Measurements from ENCODE around the gene KBTBD4. TPM values are rescaled to one million over a fixed set of nuclear protein-coding genes. Genes with fewer than 3 reads are reported as not detected.

KBTBD4 gene
- total RNA-seq, 3 donors from 2014 or later (not counting 1 experiment from before 2014, with no cell fraction given), result 17.7 to 24.1 (median 20.9) TPM

DNA sequence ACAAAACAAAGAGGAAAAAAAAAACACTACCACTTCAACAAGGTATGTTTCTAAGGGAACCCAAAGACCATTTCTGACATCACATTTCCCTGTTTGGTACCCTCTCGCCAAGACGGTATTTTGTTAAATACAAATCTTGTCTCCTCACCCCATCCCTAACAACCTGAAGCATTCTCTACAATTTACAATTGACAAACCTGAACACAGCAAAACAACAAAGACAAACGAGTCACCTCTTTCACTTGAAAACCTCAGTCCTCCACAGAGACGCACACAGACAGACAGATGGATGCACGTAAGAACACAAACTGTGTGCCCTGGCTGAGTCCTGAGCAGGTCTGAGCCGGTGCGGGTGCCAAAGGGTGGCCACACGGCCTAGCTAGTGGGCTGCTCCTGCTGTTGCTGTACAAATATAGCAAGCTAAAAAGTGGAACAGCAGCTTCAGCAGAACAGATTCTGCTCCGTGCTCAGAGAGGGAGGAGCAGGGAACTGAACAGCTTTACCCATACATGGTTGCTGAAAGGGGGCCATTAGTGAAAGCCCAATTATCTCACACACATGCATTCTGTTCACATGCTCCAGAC is 54.4 kb downstream of the KBTBD4 start:
- H3K4me1 ChIP-seq (ENCODE audit: control insufficient read depth, insufficient read depth, low read length), result peaks cover 21% of the 10 kb centered on the region
- H3K4me3 Mint-ChIP-seq, result peak overlapping the region; percentile 58
- no peak overlapping the region for H3K4me3 ChIP-seq (ENCODE audit: low read length)
- DNase-seq (peak in 1 of 2 donors; percentile 56), ATAC-seq (peak; percentile 14 to 50 (median 40))
- H3K36me3 Mint-ChIP-seq, result no peaks in the 10 kb centered on the region
- no peaks in the 10 kb centered on the region for H3K27me3 Mint-ChIP-seq (ENCODE audit: low read depth in 2 of 2)
- peaks cover 44 to 55% of the 10 kb centered on the region in 2 donors for H3K4me1 Mint-ChIP-seq
- H3K9me3 Mint-ChIP-seq, result no peaks in the 10 kb centered on the region
- H3K27ac Mint-ChIP-seq, result peak overlapping the region; percentile 89 to 93
- H3K36me3 ChIP-seq (ENCODE audit: control insufficient read depth, insufficient read depth, low read length), result peaks cover 3% of the 10 kb centered on the region
- peak overlapping the region; percentile 42 for H3K27ac ChIP-seq (ENCODE audit: low read length)
- 49% methylated on average over 9 of the region's 9 CpGs for WGBS (ENCODE audit: insufficient coverage)
- intact Hi-C loops (cut with micrococcal nuclease), result no loop called here
- TF ChIP-seq CTCF (IDR thresholded peaks at IDR 0.05), result no peak
- no peaks in the 10 kb centered on the region for H3K27me3 ChIP-seq (ENCODE audit: control insufficient read depth, insufficient read depth, low read length)
- H3K9me3 ChIP-seq (ENCODE audit: control insufficient read depth, insufficient read depth, low read length), result no peaks in the 10 kb centered on the region

DNA sequence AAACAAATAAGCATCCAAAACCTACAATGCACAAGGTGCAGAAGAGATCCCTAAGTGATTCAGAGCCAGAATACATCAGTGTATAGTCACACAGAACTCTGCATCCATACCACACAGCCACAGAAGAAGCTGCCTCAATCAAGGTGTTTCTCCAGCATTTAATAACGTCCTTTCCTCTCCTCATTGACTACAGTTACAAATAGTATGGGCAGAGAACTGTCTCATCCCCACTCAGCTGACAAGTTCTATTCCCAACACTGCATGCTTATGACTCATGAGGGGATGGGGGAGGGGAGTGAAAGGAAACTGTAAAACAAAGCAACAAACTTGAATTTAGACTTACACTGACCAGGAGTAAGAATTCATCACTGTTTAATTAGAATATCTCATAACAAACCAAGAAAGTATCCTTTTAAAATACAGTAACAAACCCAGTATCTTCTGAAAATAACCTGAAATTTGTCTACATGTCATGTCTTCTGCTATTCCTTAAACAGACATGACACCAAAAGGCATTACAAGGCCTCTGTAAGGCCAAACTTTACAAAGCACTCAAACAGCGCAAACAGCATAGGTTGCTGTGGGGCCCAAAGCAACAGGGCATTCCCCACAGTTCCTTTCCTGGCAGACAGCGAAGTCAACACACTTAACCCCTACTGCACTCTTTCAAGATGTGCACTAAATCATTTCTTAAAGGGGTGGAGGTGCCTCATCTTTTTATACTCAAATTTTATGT is 55.1 kb downstream of the KBTBD4 start:
- Mint-ChIP-seq H3K27me3 (ENCODE audit: low read depth in 2 of 2) (no peaks in the 10 kb centered on the region), H3K4me1 (peaks cover 47 to 58% of the 10 kb centered on the region in 2 donors), H3K4me3 (peak overlapping the region; percentile 1), H3K27ac (peak overlapping the region; percentile 89 to 93), H3K9me3 (no peaks in the 10 kb centered on the region), H3K36me3 (no peaks in the 10 kb centered on the region)
- ATAC-seq (peak; percentile 75 to 81 (median 79)), DNase-seq (peak in 1 of 2 donors; percentile 81)
- H3K9me3 ChIP-seq (ENCODE audit: control insufficient read depth, insufficient read depth, low read length), result no peaks in the 10 kb centered on the region
- peaks cover 3% of the 10 kb centered on the region for H3K36me3 ChIP-seq (ENCODE audit: control insufficient read depth, insufficient read depth, low read length)
- H3K27me3 ChIP-seq (ENCODE audit: control insufficient read depth, insufficient read depth, low read length), result no peaks in the 10 kb centered on the region
- peak overlapping the region; percentile 42 for H3K27ac ChIP-seq (ENCODE audit: low read length)
- no peak for TF ChIP-seq CTCF (IDR thresholded peaks at IDR 0.05)
- intact Hi-C loops (cut with micrococcal nuclease), result loop anchor here (2.0 kb wide), 1 partner anchor 55 kb away; the partner anchor contains the start of genes KBTBD4 and NDUFS3
- 31% methylated on average over 2 of the region's 3 CpGs for WGBS (ENCODE audit: insufficient coverage)
- H3K4me3 ChIP-seq (ENCODE audit: low read length), result no peak overlapping the region
- H3K4me1 ChIP-seq (ENCODE audit: control insufficient read depth, insufficient read depth, low read length), result peaks cover 26% of the 10 kb centered on the region

Other genes starting within 250 kb of the KBTBD4 start
- under 1 TPM in 2 of 3 donors, not detected in 1; 0.45 to 0.53 TPM for gene MYBPC3, start 226.3 kb downstream of the KBTBD4 start, total RNA-seq
- 10 to 100 TPM; 15.0 to 65.4 (median 55.4) TPM for gene SPI1, start 200.4 kb downstream of the KBTBD4 start, total RNA-seq
- gene SLC39A13, start 170.4 kb downstream of the KBTBD4 start, total RNA-seq, result 10 to 100 TPM; 29.1 to 34.7 (median 32.6) TPM
- gene PSMC3, start 152.5 kb downstream of the KBTBD4 start, total RNA-seq, result 10 to 100 TPM; 74.0 to 85.9 (median 77.7) TPM
- 1 to 10 TPM; 1.6 to 2.2 (median 1.7) TPM for gene RAPSN, start 129.8 kb downstream of the KBTBD4 start, total RNA-seq
- gene CELF1, start 25.8 kb downstream of the KBTBD4 start, total RNA-seq, result 100 to 1,000 TPM; 128 to 168 (median 162) TPM
- gene PTPMT1, start 13.4 kb downstream of the KBTBD4 start, total RNA-seq, result 10 to 100 TPM; 19.4 to 28.6 (median 20.4) TPM
- 100 to 1,000 TPM; 114 to 138 (median 115) TPM for gene NDUFS3, start 104 bp upstream of the KBTBD4 start, total RNA-seq
- under 1 TPM in 1 of 3 donors, not detected in 2; 0.25 TPM for gene FAM180B, start 7.7 kb upstream of the KBTBD4 start, total RNA-seq
- gene C1QTNF4, start 15.4 kb upstream of the KBTBD4 start, total RNA-seq, result 1 to 10 TPM in 2 of 3 donors, under 1 TPM in 1; 0.78 to 2.0 (median 1.3) TPM
- 10 to 100 TPM; 25.0 to 32.4 (median 31.4) TPM for gene MTCH2, start 63.6 kb upstream of the KBTBD4 start, total RNA-seq
- gene AGBL2, start 136.4 kb upstream of the KBTBD4 start, total RNA-seq, result 1 to 10 TPM; 6.1 to 8.5 (median 8.2) TPM
- 100 to 1,000 TPM; 205 to 252 (median 214) TPM for gene FNBP4, start 188.4 kb upstream of the KBTBD4 start, total RNA-seq